ENCODE measurements around the gene TSSC4.

The TSSC4 gene

DNA sequence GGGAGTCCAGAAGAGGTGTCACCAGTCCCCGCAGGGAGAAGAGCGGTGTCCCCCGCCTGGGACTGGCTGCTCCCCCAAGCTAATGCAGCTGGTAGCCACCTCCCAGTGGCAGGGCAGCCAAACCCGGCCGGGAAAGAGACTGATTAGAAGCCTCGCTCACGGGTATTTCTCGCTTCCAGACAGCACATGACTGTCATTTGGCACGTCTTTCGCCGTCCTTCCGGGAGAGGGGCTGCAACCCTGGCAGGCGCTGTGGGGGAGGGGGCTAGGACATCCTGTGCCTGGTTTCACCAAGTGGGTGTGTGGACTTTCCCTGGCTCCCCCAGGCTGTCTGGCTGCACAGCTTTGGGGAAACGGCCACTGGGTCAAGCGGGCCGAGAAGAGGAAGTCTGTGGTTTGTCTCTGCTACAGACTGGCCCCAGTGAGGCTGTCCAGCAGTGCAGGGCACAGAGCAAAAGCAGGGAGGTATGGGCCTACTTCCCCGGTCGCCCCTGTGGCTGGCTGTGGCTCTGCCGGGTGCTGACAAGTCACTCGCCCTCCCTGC lies 19.7 kb upstream of the TSSC4 start:
- DNase-seq (ENCODE audit: low read depth in 1 of 2, low spot score in 1 of 2), result peak in 1 of 2 experiments; percentile 45
- H3K4me3 ChIP-seq (replicated peaks; ENCODE audit: insufficient read depth, low read length), result no peak overlapping the region

DNA sequence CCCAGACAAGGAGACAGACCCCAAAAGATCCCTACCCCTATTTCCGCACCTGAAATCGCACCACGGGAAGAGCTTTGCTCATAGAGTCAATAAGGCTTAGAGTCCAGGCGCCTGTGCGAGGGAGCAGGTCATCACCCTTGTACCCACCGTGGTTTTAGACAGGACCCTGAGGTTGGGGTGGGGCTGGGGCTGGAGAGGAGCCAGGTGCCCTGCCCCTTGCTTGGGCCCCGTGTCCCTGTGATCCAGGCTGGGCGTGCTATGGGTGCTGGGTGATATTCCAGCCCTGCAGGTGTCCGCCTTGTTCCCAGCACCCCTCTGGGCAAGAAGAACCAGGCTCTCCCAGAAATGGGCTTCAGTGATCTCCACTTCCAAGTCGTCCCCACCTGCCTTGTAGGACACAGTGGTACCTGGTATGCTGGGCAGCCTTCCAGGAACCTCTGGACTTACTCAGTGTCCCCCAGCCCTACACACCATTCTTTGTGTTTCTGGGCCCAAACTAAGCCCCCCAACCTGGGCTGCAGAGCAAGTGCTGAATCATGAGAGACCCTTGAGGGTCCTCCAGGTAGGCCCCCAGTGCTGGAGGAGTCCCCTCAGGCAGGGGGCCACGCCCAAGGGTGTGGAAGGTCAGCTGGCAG lies 18.9 kb upstream of the TSSC4 start:
- TF ChIP-seq GABPA (IDR thresholded peaks at IDR 0.05; ENCODE audit: low read depth) (no peak), SPI1 (IDR thresholded peaks at IDR 0.05; ENCODE audit: borderline replicate concordance, low read depth) (no peak)
- no peak overlapping the region for H3K4me3 ChIP-seq (replicated peaks; ENCODE audit: insufficient read depth, low read length)
- H3K27ac ChIP-seq (replicated peaks), result no peak overlapping the region
- no peak for DNase-seq (ENCODE audit: low read depth in 1 of 2, low spot score in 1 of 2)
- no peaks in the 10 kb centered on the region for H3K27me3 ChIP-seq (ENCODE audit: insufficient read depth, poor library complexity, severe bottlenecking)

More for the DNA sequence above, 19.7 kb upstream of the TSSC4 start:
- Histone ChIP-seq H3K27ac (replicated peaks) (no peak overlapping the region), H3K27me3 (ENCODE audit: insufficient read depth, poor library complexity, severe bottlenecking) (no peaks in the 10 kb centered on the region)
- TF ChIP-seq, protein P1, sequence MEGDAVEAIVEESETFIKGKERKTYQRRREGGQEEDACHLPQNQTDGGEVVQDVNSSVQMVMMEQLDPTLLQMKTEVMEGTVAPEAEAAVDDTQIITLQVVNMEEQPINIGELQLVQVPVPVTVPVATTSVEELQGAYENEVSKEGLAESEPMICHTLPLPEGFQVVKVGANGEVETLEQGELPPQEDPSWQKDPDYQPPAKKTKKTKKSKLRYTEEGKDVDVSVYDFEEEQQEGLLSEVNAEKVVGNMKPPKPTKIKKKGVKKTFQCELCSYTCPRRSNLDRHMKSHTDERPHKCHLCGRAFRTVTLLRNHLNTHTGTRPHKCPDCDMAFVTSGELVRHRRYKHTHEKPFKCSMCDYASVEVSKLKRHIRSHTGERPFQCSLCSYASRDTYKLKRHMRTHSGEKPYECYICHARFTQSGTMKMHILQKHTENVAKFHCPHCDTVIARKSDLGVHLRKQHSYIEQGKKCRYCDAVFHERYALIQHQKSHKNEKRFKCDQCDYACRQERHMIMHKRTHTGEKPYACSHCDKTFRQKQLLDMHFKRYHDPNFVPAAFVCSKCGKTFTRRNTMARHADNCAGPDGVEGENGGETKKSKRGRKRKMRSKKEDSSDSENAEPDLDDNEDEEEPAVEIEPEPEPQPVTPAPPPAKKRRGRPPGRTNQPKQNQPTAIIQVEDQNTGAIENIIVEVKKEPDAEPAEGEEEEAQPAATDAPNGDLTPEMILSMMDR (IDR thresholded peaks at IDR 0.05; ENCODE audit: insufficient read depth, low read length), result no peak
- TF ChIP-seq POLR2AphosphoS5 (IDR thresholded peaks at IDR 0.05; ENCODE audit: low read depth) (no peak), SPI1 (IDR thresholded peaks at IDR 0.05; ENCODE audit: borderline replicate concordance, low read depth) (peak; percentile 68), GABPA (IDR thresholded peaks at IDR 0.05; ENCODE audit: low read depth) (no peak)
- TF ChIP-seq, protein P2, sequence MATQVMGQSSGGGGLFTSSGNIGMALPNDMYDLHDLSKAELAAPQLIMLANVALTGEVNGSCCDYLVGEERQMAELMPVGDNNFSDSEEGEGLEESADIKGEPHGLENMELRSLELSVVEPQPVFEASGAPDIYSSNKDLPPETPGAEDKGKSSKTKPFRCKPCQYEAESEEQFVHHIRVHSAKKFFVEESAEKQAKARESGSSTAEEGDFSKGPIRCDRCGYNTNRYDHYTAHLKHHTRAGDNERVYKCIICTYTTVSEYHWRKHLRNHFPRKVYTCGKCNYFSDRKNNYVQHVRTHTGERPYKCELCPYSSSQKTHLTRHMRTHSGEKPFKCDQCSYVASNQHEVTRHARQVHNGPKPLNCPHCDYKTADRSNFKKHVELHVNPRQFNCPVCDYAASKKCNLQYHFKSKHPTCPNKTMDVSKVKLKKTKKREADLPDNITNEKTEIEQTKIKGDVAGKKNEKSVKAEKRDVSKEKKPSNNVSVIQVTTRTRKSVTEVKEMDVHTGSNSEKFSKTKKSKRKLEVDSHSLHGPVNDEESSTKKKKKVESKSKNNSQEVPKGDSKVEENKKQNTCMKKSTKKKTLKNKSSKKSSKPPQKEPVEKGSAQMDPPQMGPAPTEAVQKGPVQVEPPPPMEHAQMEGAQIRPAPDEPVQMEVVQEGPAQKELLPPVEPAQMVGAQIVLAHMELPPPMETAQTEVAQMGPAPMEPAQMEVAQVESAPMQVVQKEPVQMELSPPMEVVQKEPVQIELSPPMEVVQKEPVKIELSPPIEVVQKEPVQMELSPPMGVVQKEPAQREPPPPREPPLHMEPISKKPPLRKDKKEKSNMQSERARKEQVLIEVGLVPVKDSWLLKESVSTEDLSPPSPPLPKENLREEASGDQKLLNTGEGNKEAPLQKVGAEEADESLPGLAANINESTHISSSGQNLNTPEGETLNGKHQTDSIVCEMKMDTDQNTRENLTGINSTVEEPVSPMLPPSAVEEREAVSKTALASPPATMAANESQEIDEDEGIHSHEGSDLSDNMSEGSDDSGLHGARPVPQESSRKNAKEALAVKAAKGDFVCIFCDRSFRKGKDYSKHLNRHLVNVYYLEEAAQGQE (IDR thresholded peaks at IDR 0.05; ENCODE audit: insufficient replicate concordance, low read depth), result no peak

DNA sequence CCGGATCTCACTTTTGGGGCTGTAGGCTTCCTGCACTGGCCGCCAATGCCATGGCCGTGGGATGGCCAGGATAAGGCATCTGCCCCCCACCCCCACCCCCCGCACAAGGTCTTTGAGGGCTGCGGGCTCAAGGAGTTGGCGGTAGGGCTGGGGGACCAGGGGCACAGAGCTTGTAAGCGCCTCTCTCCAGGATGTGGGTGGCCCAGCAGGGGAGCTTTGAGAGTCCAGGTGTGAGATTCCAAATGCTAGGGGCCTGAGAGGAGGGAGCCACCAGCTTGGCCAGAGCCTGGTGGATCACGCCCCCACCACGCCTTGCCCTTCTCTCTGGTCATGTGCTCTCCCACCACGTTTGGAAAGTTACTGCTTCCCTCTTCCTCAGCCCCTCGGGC lies 18.4 kb upstream of the TSSC4 start:
- Histone ChIP-seq H3K27me3 (ENCODE audit: insufficient read depth, poor library complexity, severe bottlenecking) (no peaks in the 10 kb centered on the region), H3K27ac (replicated peaks) (no peak overlapping the region), H3K4me3 (replicated peaks; ENCODE audit: insufficient read depth, low read length) (no peak overlapping the region)
- DNase-seq (ENCODE audit: low read depth in 1 of 2, low spot score in 1 of 2), result no peak
- TF ChIP-seq SPI1 (IDR thresholded peaks at IDR 0.05; ENCODE audit: borderline replicate concordance, low read depth) (no peak), POLR2AphosphoS5 (IDR thresholded peaks at IDR 0.05; ENCODE audit: low read depth) (no peak), GABPA (IDR thresholded peaks at IDR 0.05; ENCODE audit: low read depth) (no peak)
- TF ChIP-seq, protein P1 (IDR thresholded peaks at IDR 0.05; ENCODE audit: insufficient read depth, low read length), result no peak
- TF ChIP-seq, protein P2 (IDR thresholded peaks at IDR 0.05; ENCODE audit: insufficient replicate concordance, low read depth), result no peak

DNA sequence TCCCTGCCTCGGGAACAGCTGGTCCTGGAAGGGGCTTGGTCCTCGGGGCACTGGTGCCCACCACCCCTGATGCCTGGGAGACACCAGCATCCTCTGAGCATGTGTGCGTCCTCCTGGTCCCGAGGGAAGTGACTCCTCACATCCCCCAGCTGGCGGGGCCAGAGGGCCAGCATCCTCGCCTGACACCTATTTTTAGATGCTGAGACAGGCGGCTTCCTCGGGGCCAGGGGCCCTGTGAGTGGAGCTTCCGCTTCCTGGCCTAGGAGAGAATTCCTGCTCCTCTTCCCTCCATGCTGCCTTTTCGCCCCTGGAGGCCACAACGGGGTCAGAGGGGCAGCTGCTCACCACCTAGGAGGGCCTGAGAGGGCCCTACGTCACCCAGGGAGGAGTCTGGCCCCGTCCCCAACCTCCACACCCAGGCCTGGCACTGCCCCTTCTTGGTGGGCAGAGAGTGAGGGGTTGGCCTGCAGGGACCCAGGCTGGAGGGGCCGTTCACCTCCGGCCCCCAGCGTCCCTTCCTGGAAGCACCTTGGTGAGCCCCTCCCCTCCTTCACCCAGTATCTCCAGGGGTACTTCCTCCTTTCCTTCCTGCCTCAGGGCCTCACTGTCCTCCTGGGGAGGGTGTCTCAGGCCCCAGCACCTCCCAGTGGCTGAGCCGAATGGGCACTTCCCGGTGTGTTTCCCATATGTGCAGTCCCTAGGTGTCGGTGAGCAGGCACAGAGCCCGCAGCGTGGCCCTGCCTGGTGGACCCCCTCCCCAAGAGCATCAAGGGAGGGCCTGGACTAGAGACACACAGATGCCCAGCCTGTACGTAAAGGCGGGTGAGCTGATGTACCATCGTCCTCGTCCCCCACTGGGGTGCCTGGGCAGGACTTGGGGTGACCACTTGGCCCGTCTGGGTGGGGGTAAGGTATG lies 17.4 kb upstream of the TSSC4 start:
- Histone ChIP-seq H3K27me3 (ENCODE audit: insufficient read depth, poor library complexity, severe bottlenecking) (no peaks in the 10 kb centered on the region), H3K27ac (replicated peaks) (no peak overlapping the region; the same call in 1 of the 2 replicates), H3K4me3 (replicated peaks; ENCODE audit: insufficient read depth, low read length) (no peak overlapping the region; the same call in 1 of the 2 replicates)
- no peak for TF ChIP-seq GABPA (IDR thresholded peaks at IDR 0.05; ENCODE audit: low read depth)
- TF ChIP-seq SPI1 (IDR thresholded peaks at IDR 0.05; ENCODE audit: borderline replicate concordance, low read depth), result no peak
- TF ChIP-seq, protein P2 (IDR thresholded peaks at IDR 0.05; ENCODE audit: insufficient replicate concordance, low read depth), result no peak
- TF ChIP-seq POLR2AphosphoS5 (IDR thresholded peaks at IDR 0.05; ENCODE audit: low read depth), result no peak
- TF ChIP-seq, protein P1 (IDR thresholded peaks at IDR 0.05; ENCODE audit: insufficient read depth, low read length), result no peak
- peak in 1 of 2 experiments; percentile 33 for DNase-seq (ENCODE audit: low read depth in 1 of 2, low spot score in 1 of 2)

Data from HL-60 (cell line).